ENCODE data around the gene GOT1. TPM values are rescaled to one million over a fixed set of nuclear protein-coding genes. Genes with fewer than 3 reads are reported as not detected.
A peak's percentile ranks its signal among the peaks of the same experiment; 100 is the strongest.

Gene GOT1
- polyA plus RNA-seq (ENCODE audit: insufficient read depth in 1 of 5, insufficient read length in 5 of 5, low replicate concordance in 1 of 5) = 10 to 100 TPM; 27.6 to 30.8 (median 28.6) TPM
- long read RNA-seq, donor 1, partial matches to known transcripts = 0 of 6 reads
- long read RNA-seq, donor 1, other reads (novel, unspliced or antisense) = 0 of 6 reads
- long read RNA-seq, donor 2, transcript GOT1-201 (9 exons, 2,923 nt) = major isoform, 8 of 8 reads
- long read RNA-seq, donor 2, partial matches to known transcripts = 0 of 8 reads
- long read RNA-seq, donor 2, other reads (novel, unspliced or antisense) = 0 of 8 reads
- long read RNA-seq, donor 3, transcript GOT1-201 (9 exons, 2,923 nt) = major isoform, 7 of 14 reads
- long read RNA-seq, donor 3, partial matches to known transcripts = 5 of 14 reads
- long read RNA-seq, donor 3, other reads (novel, unspliced or antisense) = 0 of 14 reads
- long read RNA-seq, donor 4, partial matches to known transcripts = 0 of 5 reads
- long read RNA-seq, donor 4, other reads (novel, unspliced or antisense) = 0 of 5 reads
- long read RNA-seq, donor 5, transcript GOT1-201 (9 exons, 2,923 nt) = major isoform, 8 of 12 reads
- long read RNA-seq, donor 5, partial matches to known transcripts = 0 of 12 reads
- long read RNA-seq, donor 5, other reads (novel, unspliced or antisense) = 0 of 12 reads
- long read RNA-seq, donor 6, transcript GOT1-201 (9 exons, 2,923 nt) = major isoform, 9 of 17 reads
- long read RNA-seq, donor 6, partial matches to known transcripts = 5 of 17 reads
- long read RNA-seq, donor 6, other reads (novel, unspliced or antisense) = 0 of 17 reads
- long read RNA-seq, donor 7, transcript GOT1-201 (9 exons, 2,923 nt) = major isoform, 5 of 5 reads
- long read RNA-seq, donor 7, partial matches to known transcripts = 0 of 5 reads
- long read RNA-seq, donor 7, other reads (novel, unspliced or antisense) = 0 of 5 reads
- long read RNA-seq, donor 8, partial matches to known transcripts = 0 of 4 reads
- long read RNA-seq, donor 8, other reads (novel, unspliced or antisense) = 0 of 4 reads

- DNase-seq = peak; percentile 94 to 97
Observed at GRCh38 chr10:99430451-99431189, at the start of gene GOT1. TSS of gene GOT1 (minus strand) at chr10:99430624. CDS start at chr10:99430565, 59 bp downstream.

GRCh38 chr10:99470327-99470726 lies 39.9 kb upstream of the GOT1 start:
- no peak for DNase-seq

- DNase-seq = no peak
Observed at GRCh38 chr10:99467236-99467999, 37.0 kb upstream of the GOT1 start.

- DNase-seq = no peak
Observed at GRCh38 chr10:99466632-99467223, 36.3 kb upstream of the GOT1 start.

- no peak for DNase-seq
Observed at GRCh38 chr10:99461230-99461629, 30.8 kb upstream of the GOT1 start.

- DNase-seq = no peak
Observed at GRCh38 chr10:99460070-99460469, 29.6 kb upstream of the GOT1 start.

- DNase-seq = no peak
Observed at GRCh38 chr10:99459217-99459616, 28.8 kb upstream of the GOT1 start.

- no peak for DNase-seq
Observed at GRCh38 chr10:99457813-99458212, 27.4 kb upstream of the GOT1 start.

- no peak for DNase-seq
Observed at GRCh38 chr10:99456931-99457288, 26.5 kb upstream of the GOT1 start.

- no peak for DNase-seq
Observed at GRCh38 chr10:99456207-99456930, 25.9 kb upstream of the GOT1 start.

- no peak for DNase-seq
Observed at GRCh38 chr10:99451981-99452380, 21.6 kb upstream of the GOT1 start.

- DNase-seq = no peak
Observed at GRCh38 chr10:99451499-99451788, 21.0 kb upstream of the GOT1 start.

GRCh38 chr10:99450624-99451498 lies 20.4 kb upstream of the GOT1 start:
- no peak for DNase-seq

- no peak for DNase-seq
Observed at GRCh38 chr10:99450156-99450555, 19.7 kb upstream of the GOT1 start.

GRCh38 chr10:99449023-99449422 lies 18.6 kb upstream of the GOT1 start:
- DNase-seq = no peak

- no peak for DNase-seq
Observed at GRCh38 chr10:99444383-99445045, 14.1 kb upstream of the GOT1 start.

- no peak for DNase-seq
Observed at GRCh38 chr10:99443500-99443899, 13.1 kb upstream of the GOT1 start.

GRCh38 chr10:99442394-99442793 lies 12.0 kb upstream of the GOT1 start:
- no peak for DNase-seq

GRCh38 chr10:99438890-99439289 lies 8.5 kb upstream of the GOT1 start:
- no peak for DNase-seq
